CD4-positive, alpha-beta T cell treated with Interleukin-15 for 4 hours (primary cell): ENCODE data around the gene YPEL1.
A peak's percentile ranks its signal among the peaks of the same experiment; 100 is the strongest.
"Not testable (repeated sequence)": the region's sequence is repeated elsewhere in the genome, so short reads cannot be mapped to it uniquely, and the experiment has no call there.

Experiments
- DNase-seq: peaks from one replicate; pipeline ENCODE4 v3.0.0-alpha.2; 2020; ENCODE audit warnings: low spot score

Gene YPEL1

GRCh38 chr22:21753374-21754111, 17.9 kb upstream of the YPEL1 start:
- DNase-seq: no peak

GRCh38 chr22:21752276-21752675, 16.7 kb upstream of the YPEL1 start:
- no peak for DNase-seq

- no peak for DNase-seq
These were observed 10.4 kb upstream of the YPEL1 start for GRCh38 chr22:21745948-21746347.

- DNase-seq: not testable (repeated sequence)
These were observed 9.3 kb upstream of the YPEL1 start for GRCh38 chr22:21744917-21745316.

GRCh38 chr22:21741790-21742189, 6.2 kb upstream of the YPEL1 start:
- no peak for DNase-seq

GRCh38 chr22:21741059-21741458, 5.5 kb upstream of the YPEL1 start:
- no peak for DNase-seq

GRCh38 chr22:21739828-21740377, 4.3 kb upstream of the YPEL1 start:
- no peak for DNase-seq

GRCh38 chr22:21738966-21739365, 3.4 kb upstream of the YPEL1 start:
- no peak for DNase-seq

GRCh38 chr22:21738081-21738480, 2.5 kb upstream of the YPEL1 start:
- no peak for DNase-seq

GRCh38 chr22:21736948-21737347, 1.4 kb upstream of the YPEL1 start:
- no peak for DNase-seq

GRCh38 chr22:21736084-21736642, 569 bp upstream of the YPEL1 start:
- DNase-seq: no peak

GRCh38 chr22:21734540-21735199, 924 bp downstream of the YPEL1 start:
- DNase-seq: no peak

GRCh38 chr22:21731503-21731902, 4.1 kb downstream of the YPEL1 start:
- no peak for DNase-seq

GRCh38 chr22:21730535-21731308, 4.9 kb downstream of the YPEL1 start:
- no peak for DNase-seq

- DNase-seq: not testable (repeated sequence)
These were observed 6.4 kb downstream of the YPEL1 start for GRCh38 chr22:21729184-21729583.

- no peak for DNase-seq
These were observed 7.3 kb downstream of the YPEL1 start for GRCh38 chr22:21728270-21728669.

- DNase-seq: no peak
These were observed 7.8 kb downstream of the YPEL1 start for GRCh38 chr22:21727768-21728167.

GRCh38 chr22:21727159-21727558, 8.4 kb downstream of the YPEL1 start:
- DNase-seq: no peak

- peak; percentile 41 for DNase-seq
These were observed 8.9 kb downstream of the YPEL1 start for GRCh38 chr22:21726650-21727049.

- DNase-seq: no peak
These were observed 9.5 kb downstream of the YPEL1 start for GRCh38 chr22:21725956-21726649.

- not testable (repeated sequence) for DNase-seq
These were observed 11.1 kb downstream of the YPEL1 start for GRCh38 chr22:21724496-21724895.
